ENCODE data around the gene PCED1A. TPM values are rescaled to one million over a fixed set of nuclear protein-coding genes. Genes with fewer than 3 reads are reported as not detected.
"Not testable (repeated sequence)": the region's sequence is repeated elsewhere in the genome, so short reads cannot be mapped to it uniquely, and the experiment has no call there.

PCED1A gene
- total RNA-seq, 1 experiment from 2014 or later, result 21.8 TPM

GRCh38 chr20:2846698-2847097 is 6.2 kb upstream of the PCED1A start:
- Histone ChIP-seq H3K36me3 (replicated peaks; ENCODE audit: control insufficient read depth, insufficient read depth, low read length) (no peaks in the 10 kb centered on the region), H3K4me3 (ENCODE audit: insufficient read depth, low read depth, low read length) (no peak overlapping the region), H3K27me3 (ENCODE audit: control insufficient read depth, insufficient read depth, low read length) (no peaks in the 10 kb centered on the region)
- DNase-seq, result no peak

- Histone ChIP-seq H3K4me3 (ENCODE audit: insufficient read depth, low read depth, low read length) (no peak overlapping the region), H3K27me3 (ENCODE audit: control insufficient read depth, insufficient read depth, low read length) (no peaks in the 10 kb centered on the region), H3K36me3 (replicated peaks; ENCODE audit: control insufficient read depth, insufficient read depth, low read length) (no peaks in the 10 kb centered on the region)
- DNase-seq, result no peak
Measured at GRCh38 chr20:2845607-2846006, 5.2 kb upstream of the PCED1A start.

GRCh38 chr20:2840967-2841531 is 594 bp upstream of the PCED1A start:
- H3K4me3 ChIP-seq (ENCODE audit: insufficient read depth, low read depth, low read length), result peak overlapping the region; percentile 75

GRCh38 chr20:2839732-2840137 is 720 bp downstream of the PCED1A start:
- Histone ChIP-seq H3K36me3 (replicated peaks; ENCODE audit: control insufficient read depth, insufficient read depth, low read length) (no peaks in the 10 kb centered on the region; the same call in 1 of the 2 replicates), H3K27me3 (ENCODE audit: control insufficient read depth, insufficient read depth, low read length) (peaks cover 14% of the 10 kb centered on the region), H3K4me3 (ENCODE audit: insufficient read depth, low read depth, low read length) (peak overlapping the region; percentile 75)
- DNase-seq, result no peak

More at GRCh38 chr20:2840967-2841531, 594 bp upstream of the PCED1A start:
- Histone ChIP-seq H3K36me3 (replicated peaks; ENCODE audit: control insufficient read depth, insufficient read depth, low read length) (no peaks in the 10 kb centered on the region; the same call in 1 of the 2 replicates), H3K27me3 (ENCODE audit: control insufficient read depth, insufficient read depth, low read length) (peaks cover 14% of the 10 kb centered on the region)
- DNase-seq, result peak; percentile 80

GRCh38 chr20:2838847-2839671 is 1.4 kb downstream of the PCED1A start:
- Histone ChIP-seq H3K27me3 (ENCODE audit: control insufficient read depth, insufficient read depth, low read length) (peaks cover 14% of the 10 kb centered on the region), H3K36me3 (replicated peaks; ENCODE audit: control insufficient read depth, insufficient read depth, low read length) (no peaks in the 10 kb centered on the region; the same call in 1 of the 2 replicates), H3K4me3 (ENCODE audit: insufficient read depth, low read depth, low read length) (no peak overlapping the region)
- DNase-seq, result peak; percentile 20

- no peak overlapping the region for H3K4me3 ChIP-seq (ENCODE audit: insufficient read depth, low read depth, low read length)
- H3K36me3 ChIP-seq (replicated peaks; ENCODE audit: control insufficient read depth, insufficient read depth, low read length), result no peaks in the 10 kb centered on the region; the same call in 1 of the 2 replicates
- H3K27me3 ChIP-seq (ENCODE audit: control insufficient read depth, insufficient read depth, low read length), result peaks cover 14% of the 10 kb centered on the region
- DNase-seq, result peak; percentile 12
Measured at GRCh38 chr20:2838170-2838797, 2.2 kb downstream of the PCED1A start.

- H3K4me3 ChIP-seq (ENCODE audit: insufficient read depth, low read depth, low read length), result no peak overlapping the region
- H3K36me3 ChIP-seq (replicated peaks; ENCODE audit: control insufficient read depth, insufficient read depth, low read length), result no peaks in the 10 kb centered on the region; the same call in 1 of the 2 replicates
- peaks cover 14% of the 10 kb centered on the region for H3K27me3 ChIP-seq (ENCODE audit: control insufficient read depth, insufficient read depth, low read length)
- DNase-seq, result no peak
Measured at GRCh38 chr20:2837221-2837960, 3.1 kb downstream of the PCED1A start.

- Histone ChIP-seq H3K4me3 (ENCODE audit: insufficient read depth, low read depth, low read length) (no peak overlapping the region), H3K27me3 (ENCODE audit: control insufficient read depth, insufficient read depth, low read length) (peaks cover 14% of the 10 kb centered on the region), H3K36me3 (replicated peaks; ENCODE audit: control insufficient read depth, insufficient read depth, low read length) (no peaks in the 10 kb centered on the region; the same call in 1 of the 2 replicates)
- DNase-seq, result no peak
Measured at GRCh38 chr20:2836035-2836434, 4.4 kb downstream of the PCED1A start.

GRCh38 chr20:2835331-2835796 is 5.1 kb downstream of the PCED1A start:
- no peak for DNase-seq
- Histone ChIP-seq H3K27me3 (ENCODE audit: control insufficient read depth, insufficient read depth, low read length) (peaks cover 14% of the 10 kb centered on the region), H3K36me3 (replicated peaks; ENCODE audit: control insufficient read depth, insufficient read depth, low read length) (no peaks in the 10 kb centered on the region; the same call in 1 of the 2 replicates), H3K4me3 (ENCODE audit: insufficient read depth, low read depth, low read length) (no peak overlapping the region)

- no peak overlapping the region for H3K4me3 ChIP-seq (ENCODE audit: insufficient read depth, low read depth, low read length)
- H3K36me3 ChIP-seq (replicated peaks; ENCODE audit: control insufficient read depth, insufficient read depth, low read length), result no peaks in the 10 kb centered on the region; the same call in 1 of the 2 replicates
- H3K27me3 ChIP-seq (ENCODE audit: control insufficient read depth, insufficient read depth, low read length), result peaks cover 7% of the 10 kb centered on the region
- DNase-seq, result no peak
Measured at GRCh38 chr20:2834401-2835110, 5.9 kb downstream of the PCED1A start.

GRCh38 chr20:2833761-2834160 is 6.7 kb downstream of the PCED1A start:
- no peaks in the 10 kb centered on the region; the same call in 1 of the 2 replicates for H3K36me3 ChIP-seq (replicated peaks; ENCODE audit: control insufficient read depth, insufficient read depth, low read length)
- H3K4me3 ChIP-seq (ENCODE audit: insufficient read depth, low read depth, low read length), result no peak overlapping the region
- DNase-seq, result no peak
- H3K27me3 ChIP-seq (ENCODE audit: control insufficient read depth, insufficient read depth, low read length), result peaks cover 1% of the 10 kb centered on the region; the same call in 1 of the 2 replicates

GRCh38 chr20:2831206-2831605 is 9.2 kb downstream of the PCED1A start:
- not testable (repeated sequence) for H3K27me3 ChIP-seq (ENCODE audit: control insufficient read depth, insufficient read depth, low read length); H3K4me3 ChIP-seq (ENCODE audit: insufficient read depth, low read depth, low read length); DNase-seq; H3K36me3 ChIP-seq (replicated peaks; ENCODE audit: control insufficient read depth, insufficient read depth, low read length)

GRCh38 chr20:2829376-2829775 is 11.1 kb downstream of the PCED1A start:
- DNase-seq, result no peak
- Histone ChIP-seq H3K4me3 (ENCODE audit: insufficient read depth, low read depth, low read length) (no peak overlapping the region), H3K36me3 (replicated peaks; ENCODE audit: control insufficient read depth, insufficient read depth, low read length) (no peaks in the 10 kb centered on the region), H3K27me3 (ENCODE audit: control insufficient read depth, insufficient read depth, low read length) (peaks cover 5% of the 10 kb centered on the region; the same call in 1 of the 2 replicates)
